OCI-LY7 (cell line): ENCODE results near the gene CHST5. TPM values are rescaled to one million over a fixed set of nuclear protein-coding genes. Genes with fewer than 3 reads are reported as not detected.

Experiments
- BruUV-seq: library from RNA; stranded (reverse); fragments of 400-500 nt; replicated peaks from 2 replicates; lab custom pipeline; 2021; lab: Mats Ljungman, UMichigan
- CTCF ChIA-PET: fragments of 300-600 bp; sonication (Branson Sonifier 250); formaldehyde crosslinking; loops from one replicate; lab custom pipeline; 2022; ENCODE audit warnings: antibody characterized with exemption; ENCODE audit not compliant: unreplicated experiment; lab: Charles Lee
- POLR2A ChIA-PET: fragments of 300-600 bp; sonication (Branson Sonifier 250); formaldehyde crosslinking; loops from one replicate; lab custom pipeline; 2022; ENCODE audit warnings: antibody characterized with exemption; lab: Charles Lee
- DNase-seq: peaks from one replicate; pipeline ENCODE4 v3.0.0-alpha.2; 2015; ENCODE audit warnings: low spot score
- H2AFZ ChIP-seq: fragments of 200-600 bp; sonication (generic), shearing (Covaris generic); 2 replicates; pipeline ENCODE4 v1.6.1; 2014; ENCODE audit warnings: mild to moderate bottlenecking, antibody characterized with exemption, low read length, moderate library complexity
- H3K27ac ChIP-seq: fragments of 200-600 bp; sonication (generic); 2 replicates; pipeline ENCODE4 v1.5.1; 2014; ENCODE audit warnings: mixed run types, low read depth, mild to moderate bottlenecking, moderate library complexity, low read length, inconsistent platforms; ENCODE audit not compliant: poor library complexity, severe bottlenecking
- H3K36me3 ChIP-seq: fragments of 200-600 bp; sonication (generic); 2 replicates; pipeline ENCODE4 v1.6.1; 2014; ENCODE audit warnings: mild to moderate bottlenecking, antibody characterized with exemption, low read length, moderate library complexity, mixed read lengths; ENCODE audit not compliant: insufficient read depth
- H3K4me1 ChIP-seq: fragments of 200-600 bp; sonication (generic); 2 replicates; pipeline ENCODE4 v1.5.1; 2014; ENCODE audit warnings: mild to moderate bottlenecking, low read length; ENCODE audit not compliant: insufficient read depth, poor library complexity, severe bottlenecking
- H3K4me2 ChIP-seq: fragments of 200-600 bp; sonication (generic); 2 replicates; pipeline ENCODE4 v1.6.1; 2014; ENCODE audit warnings: mild to moderate bottlenecking, low read length
- H3K4me3 ChIP-seq: fragments of 200-600 bp; sonication (generic); 2 replicates; pipeline ENCODE4 v1.5.1; 2014; ENCODE audit warnings: mild to moderate bottlenecking, low read depth, low read length; ENCODE audit not compliant: poor library complexity, severe bottlenecking
- H3K79me2 ChIP-seq: fragments of 200-600 bp; sonication (generic); 2 replicates; pipeline ENCODE4 v1.6.1; 2016; ENCODE audit warnings: low read depth, mild to moderate bottlenecking, low read length, moderate library complexity, mixed read lengths; ENCODE audit not compliant: insufficient read depth
- H3K9me2 ChIP-seq: fragments of 200-600 bp; sonication (generic); 2 replicates; pipeline ENCODE4 v1.6.1; 2016; ENCODE audit warnings: mild to moderate bottlenecking, low read length, mixed read lengths; ENCODE audit not compliant: insufficient read depth
- H3K9me3 ChIP-seq: fragments of 200-600 bp; sonication (generic); 2 replicates; pipeline ENCODE4 v1.6.1; 2014; ENCODE audit warnings: mild to moderate bottlenecking, mixed run types, low read length, mixed read lengths
- H4K20me1 ChIP-seq: fragments of 200-600 bp; sonication (generic); 2 replicates; pipeline ENCODE4 v1.6.1; 2014; ENCODE audit warnings: mild to moderate bottlenecking, antibody characterized with exemption, low read length, moderate library complexity, mixed read lengths; ENCODE audit not compliant: insufficient read depth
- CTCF ChIP-seq: fragments of 200-600 bp; sonication (generic); conservative IDR thresholded peaks from 2 replicates; pipeline ENCODE4 v1.5.1; 2014; ENCODE audit warnings: mild to moderate bottlenecking, antibody characterized with exemption, low read length, moderate library complexity, mixed read lengths
- EZH2phosphoT487 ChIP-seq: fragments of 200-600 bp; sonication (generic); IDR thresholded peaks from 2 replicates; pipeline ENCODE4 v1.6.1; 2018; ENCODE audit warnings: low read depth, borderline replicate concordance, mild to moderate bottlenecking, mixed run types, antibody characterized with exemption, low read length, moderate library complexity, mixed read lengths
- intact Hi-C: fragments of 100-400 bp; cut with micrococcal nuclease; formaldehyde crosslinking; loops from one replicate; pipeline ENCODE4 v1.10.0; 2022; ENCODE audit not compliant: unreplicated experiment
- total RNA-seq, 2 experiments: library from RNA; depleted of rRNA in 1 of 2; stranded (reverse); fragments of >200 nt in 1 of 2; shearing (Covaris generic) in 1 of 2; gene quantifications; 2 replicates each; pipeline ENCODE4 v1.2.3, GENCODE V29; 2014 to 2022

The CHST5 gene
- total RNA-seq, 2 experiments from 2014 or later = 0.10 to 0.19 TPM

DNA sequence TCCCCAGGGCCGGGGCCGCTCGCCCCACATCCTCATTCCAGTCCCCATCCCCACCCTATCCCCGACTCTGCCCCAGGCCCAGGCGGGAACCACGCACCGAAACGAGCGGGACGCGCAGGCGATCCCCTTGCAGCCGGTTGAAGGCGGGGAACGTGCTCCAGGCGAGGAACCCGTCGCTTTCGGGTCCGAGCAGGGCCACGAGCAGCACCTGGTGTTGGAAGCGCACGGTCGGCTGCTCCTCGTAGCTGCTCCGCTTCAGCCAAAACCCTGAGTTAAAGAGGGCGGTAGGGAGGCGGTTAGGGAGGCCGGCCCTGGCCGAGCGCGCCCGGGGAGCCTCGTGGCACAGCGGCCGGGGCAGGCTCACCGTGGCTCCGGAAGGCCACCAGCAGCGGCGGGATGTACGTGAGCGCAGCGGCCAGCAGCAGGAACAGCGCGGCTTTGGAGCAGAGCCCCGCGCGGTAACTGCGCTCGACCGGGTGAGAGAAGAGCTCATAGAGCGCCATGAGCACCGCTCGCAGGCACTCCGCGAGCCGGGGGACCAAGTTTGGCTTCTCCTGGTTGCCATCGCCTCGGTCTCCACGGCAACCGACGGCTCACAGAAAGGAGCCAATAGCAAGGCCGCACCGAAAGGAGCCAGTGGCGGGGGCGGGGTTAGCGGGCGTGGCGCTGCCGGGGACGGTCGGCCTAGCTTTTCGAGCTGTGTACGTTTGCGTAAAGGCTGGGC lies 20.0 kb upstream of the CHST5 start, which contains the start of gene TMEM231:
TMEM231 (minus strand) TSS at position 546 of the 724 bp plus-strand sequence; CDS start at position 503, 43 bp downstream.
- H3K27ac ChIP-seq = peak within 1 kb of the TSS; percentile 78
- no peaks in the 10 kb centered on the region for H3K36me3 ChIP-seq
- H3K9me3 ChIP-seq = no peaks in the 10 kb centered on the region
- peak; percentile 95 for DNase-seq
- no peaks in the 10 kb centered on the region for H3K9me2 ChIP-seq
- H3K4me1 ChIP-seq = peaks cover 14% of the 10 kb centered on the region
- intact Hi-C loops = loop anchor here (1.0 to 2.0 kb wide), 5 partner anchors 10 to 207 kb away; partner anchors contain the start of genes GABARAPL2 and TMEM170A
- TF ChIP-seq EZH2phosphoT487 (no peak), CTCF (0 out of 2 replicates have a peak, but pooled peaks have one; percentile 20)
- CTCF ChIA-PET = interaction anchor here (0.5 to 1.2 kb wide), 5 partner anchors 10 to 66 kb away, joined by 3 to 8 read pairs (median 3); partner anchors contain the start of gene GABARAPL2
- peak within 1 kb of the TSS; percentile 100 for H3K4me2 ChIP-seq
- peak within 1 kb of the TSS; percentile 85 for H3K4me3 ChIP-seq
- no peaks in the 10 kb centered on the region for H4K20me1 ChIP-seq
- H3K79me2 ChIP-seq = 0 out of 2 replicates have a peak, but pooled peaks cover 5% of the 10 kb centered on the region
- BruUV-seq = no TSS peak
- peak within 1 kb of the TSS; percentile 93 for H2AFZ ChIP-seq
- POLR2A ChIA-PET = interaction anchor here (0.5 to 4.6 kb wide), 8 partner anchors 10 to 564 kb away, joined by 3 to 35 read pairs (median 3); partner anchors contain the start of genes GABARAPL2 and TERF2IP

GRCh38 chr16:75555213-75555706 lies 19.4 kb upstream of the CHST5 start:
- intact Hi-C loops = loop anchor here (2.0 kb wide), 1 partner anchor 90 kb away; the partner anchor contains the start of gene TMEM170A
- BruUV-seq = no TSS peak
- Histone ChIP-seq H3K79me2 (0 out of 2 replicates have a peak, but pooled peaks cover 5% of the 10 kb centered on the region), H4K20me1 (no peaks in the 10 kb centered on the region), H3K27ac (peak overlapping the region; percentile 78), H3K4me2 (peak overlapping the region; percentile 100), H3K9me3 (no peaks in the 10 kb centered on the region), H2AFZ (peak overlapping the region; percentile 93), H3K4me3 (peak overlapping the region; percentile 85), H3K36me3 (no peaks in the 10 kb centered on the region), H3K9me2 (no peaks in the 10 kb centered on the region), H3K4me1 (peaks cover 17% of the 10 kb centered on the region)
- TF ChIP-seq CTCF (no peak), EZH2phosphoT487 (no peak)
- CTCF ChIA-PET = interaction anchor here (0.5 to 1.0 kb wide), 5 partner anchors 33 to 1777 kb away, joined by 3 to 6 read pairs (median 3); no protein-coding TSS in a partner anchor
- POLR2A ChIA-PET = interaction anchor here (0.6 to 4.6 kb wide), 7 partner anchors 10 to 190 kb away, joined by 3 to 35 read pairs (median 3); partner anchors contain the start of genes GABARAPL2 and TERF2IP
- peak; percentile 69 for DNase-seq
